Cortex of kidney (tissue), 1 donor: ENCODE data around the gene DPAGT1.
"Not testable (repeated sequence)": the region's sequence is repeated elsewhere in the genome, so short reads cannot be mapped to it uniquely, and the experiment has no call there.

ENCODE experiments used
- DNase-seq: peaks from one replicate; lab custom pipeline; 2025; lab: John Stamatoyannopoulos, UW

The DPAGT1 gene

DNA sequence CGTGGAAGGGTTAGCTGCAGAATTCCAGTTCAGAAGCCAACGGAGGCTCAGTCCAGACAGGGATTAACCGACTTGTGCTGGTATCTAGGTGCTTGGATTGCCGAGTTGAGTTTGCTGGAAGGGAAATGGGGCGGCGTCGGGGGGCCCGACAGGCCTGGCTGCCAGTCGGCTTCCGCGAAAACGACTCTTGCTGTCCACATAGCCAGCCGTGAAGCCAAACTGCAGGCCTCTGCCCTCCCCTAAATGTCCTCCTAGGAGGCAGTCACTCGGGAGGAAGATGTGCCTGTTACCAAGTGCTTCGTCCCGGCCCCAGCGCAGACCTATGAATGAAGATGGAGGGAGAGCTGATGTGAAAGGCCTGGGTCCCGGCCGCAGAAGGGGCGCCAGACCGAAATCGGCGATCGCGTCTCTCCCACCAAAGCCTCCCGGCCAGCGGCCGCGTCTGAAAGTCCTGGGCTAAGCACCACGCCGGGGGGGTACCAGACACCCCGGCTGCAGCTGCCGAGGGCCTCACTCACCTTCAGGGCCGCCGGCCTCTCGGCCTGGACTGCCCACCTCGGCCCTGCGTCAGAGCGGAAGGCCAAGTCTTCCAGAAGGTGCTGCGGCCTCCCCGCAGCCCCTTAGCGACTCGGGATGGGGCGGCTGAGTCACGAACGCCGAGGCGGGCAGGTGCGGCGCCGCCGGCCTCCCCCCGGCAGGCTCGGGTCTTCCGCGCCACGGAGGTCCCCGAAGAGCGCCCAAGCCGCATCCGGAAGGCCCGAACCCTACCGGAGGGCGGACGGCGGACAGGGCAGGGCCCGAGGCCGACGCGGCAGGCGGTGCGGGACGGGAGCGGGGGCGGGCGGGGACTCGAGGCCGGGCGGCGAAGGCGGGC, 7.5 kb downstream of the DPAGT1 start:
- DNase-seq: no peak

DNA sequence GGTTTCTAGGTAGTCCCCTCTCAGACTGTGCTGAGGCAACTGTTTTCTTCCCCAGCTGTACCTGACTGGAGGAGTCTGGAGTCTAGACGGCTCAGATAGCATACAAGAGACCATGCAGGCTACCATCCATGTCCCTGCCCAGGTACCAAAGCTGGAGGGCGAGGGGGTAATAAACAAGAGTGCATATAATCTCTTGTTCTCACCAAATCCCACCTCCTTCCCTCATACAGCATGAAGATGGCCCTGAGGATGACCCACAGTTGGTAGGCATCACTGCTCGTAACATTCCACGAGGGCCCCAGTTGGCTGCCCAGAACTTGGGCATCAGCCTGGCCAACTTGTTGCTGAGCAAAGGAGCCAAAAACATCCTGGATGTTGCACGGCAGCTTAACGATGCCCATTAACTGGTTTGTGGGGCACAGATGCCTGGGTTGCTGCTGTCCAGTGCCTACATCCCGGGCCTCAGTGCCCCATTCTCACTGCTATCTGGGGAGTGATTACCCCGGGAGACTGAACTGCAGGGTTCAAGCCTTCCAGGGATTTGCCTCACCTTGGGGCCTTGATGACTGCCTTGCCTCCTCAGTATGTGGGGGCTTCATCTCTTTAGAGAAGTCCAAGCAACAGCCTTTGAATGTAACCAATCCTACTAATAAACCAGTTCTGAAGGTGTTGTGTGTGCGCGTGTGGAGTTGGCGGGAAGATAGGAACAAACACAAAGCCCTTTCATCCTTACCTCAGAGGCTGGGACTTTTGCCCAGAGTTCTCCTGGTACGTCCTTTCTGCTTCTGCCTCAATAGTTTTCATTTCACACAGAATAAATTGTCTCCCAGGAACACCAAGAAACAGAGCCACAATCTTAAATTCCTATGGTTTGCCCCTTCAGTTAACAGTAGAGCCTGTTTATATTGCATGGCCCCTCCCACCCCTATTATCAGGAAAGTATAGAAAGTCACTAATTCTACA, 8.5 kb downstream of the DPAGT1 start:
- DNase-seq: no peak

DNA sequence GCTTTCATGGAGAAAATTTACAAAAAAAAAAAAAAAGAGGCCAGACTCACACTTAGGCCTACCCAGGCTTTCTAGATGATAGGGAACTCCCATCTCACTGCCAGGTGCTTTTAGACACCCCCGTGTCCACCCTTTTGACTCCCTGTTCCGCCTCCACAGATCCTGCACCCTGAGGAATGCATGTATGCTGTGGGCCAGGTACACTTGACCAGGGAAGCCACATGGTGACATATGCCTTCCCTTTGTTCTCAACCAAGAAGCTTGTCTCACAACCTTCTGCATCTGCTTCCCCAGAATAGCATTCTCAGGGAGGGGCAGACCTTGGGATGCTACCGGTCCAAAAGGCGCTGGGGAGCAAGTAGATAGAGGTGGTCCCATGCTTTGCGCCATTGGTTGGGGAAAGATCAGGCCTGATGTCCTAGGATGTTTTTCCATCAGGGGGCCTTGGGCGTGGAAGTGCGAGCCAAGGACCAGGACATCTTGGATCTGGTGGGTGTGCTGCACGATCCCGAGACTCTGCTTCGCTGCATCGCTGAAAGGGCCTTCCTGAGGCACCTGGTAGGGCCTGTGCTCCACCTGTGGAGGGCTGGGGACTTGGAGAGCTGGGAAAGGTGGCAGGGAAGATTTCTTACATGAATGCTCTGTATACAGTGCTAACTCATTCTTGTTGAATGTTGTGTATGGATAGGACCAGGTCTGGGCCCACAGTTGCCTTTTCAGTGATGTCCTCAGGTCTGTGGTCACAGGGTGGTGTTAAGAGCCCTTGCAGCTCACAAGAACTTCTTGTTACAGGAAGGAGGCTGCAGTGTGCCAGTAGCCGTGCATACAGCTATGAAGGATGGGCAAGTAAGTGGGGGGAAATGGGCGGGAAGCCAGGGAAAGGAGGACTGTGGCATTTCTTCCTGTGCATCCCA, 9.4 kb downstream of the DPAGT1 start:
- no peak for DNase-seq

DNA sequence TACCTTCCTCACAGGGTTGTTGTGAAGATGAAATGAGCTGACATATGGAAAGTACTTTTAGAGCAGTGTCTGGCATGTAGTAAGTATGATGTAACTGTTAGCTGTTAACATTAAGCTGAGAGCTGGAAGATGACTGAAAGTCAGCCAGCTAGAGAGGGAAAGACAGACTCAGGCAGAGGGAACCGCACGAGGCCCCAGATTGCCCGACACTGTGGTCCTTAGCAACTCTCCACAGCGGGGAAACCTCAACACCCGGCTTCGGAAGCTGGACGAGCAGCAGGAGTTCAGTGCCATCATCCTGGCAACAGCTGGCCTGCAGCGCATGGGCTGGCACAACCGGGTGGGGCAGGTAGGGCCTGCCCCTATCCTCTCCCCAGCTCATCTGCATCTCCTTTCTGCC, 10.5 kb downstream of the DPAGT1 start:
- DNase-seq: no peak

DNA sequence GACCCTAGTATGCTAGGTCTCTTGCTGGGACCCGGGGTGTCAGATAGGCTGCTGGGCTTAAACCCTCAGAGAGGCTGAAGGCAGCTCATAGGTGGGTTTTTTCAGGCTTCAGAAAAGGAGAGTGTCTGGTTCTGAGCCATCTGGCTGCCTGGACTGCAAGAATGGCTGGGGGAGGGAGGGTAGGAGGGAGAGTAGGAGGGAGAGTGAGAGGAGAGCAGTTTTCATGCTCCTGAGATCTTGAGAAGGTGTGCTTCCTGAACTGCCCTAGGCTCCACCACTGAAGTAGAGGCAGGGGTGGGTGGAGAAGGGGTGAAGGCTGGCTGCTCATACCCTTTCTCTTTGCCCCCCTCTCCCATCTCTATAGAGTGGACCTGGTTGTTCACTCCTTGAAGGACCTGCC, 12.3 kb downstream of the DPAGT1 start:
- no peak for DNase-seq

DNA sequence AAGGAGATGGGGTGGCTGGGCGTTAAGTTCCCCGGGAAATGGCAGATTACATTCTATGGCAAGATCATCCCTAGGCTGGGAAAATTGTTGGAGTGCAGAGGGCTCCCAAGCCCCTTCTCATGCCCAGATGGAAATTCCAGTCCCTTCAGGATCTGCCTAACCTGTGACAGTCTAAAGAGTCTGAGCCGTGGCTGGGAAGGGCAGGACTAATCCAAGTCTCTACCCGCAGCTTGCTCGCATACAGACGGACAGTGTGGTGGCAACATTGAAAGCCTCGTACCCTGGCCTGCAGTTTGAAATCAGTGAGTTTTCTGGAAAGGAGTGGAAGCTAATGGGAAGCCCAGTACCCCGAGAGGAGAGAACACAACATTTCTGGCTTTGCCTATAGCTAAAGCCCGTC, 13.2 kb downstream of the DPAGT1 start:
- no peak for DNase-seq

DNA sequence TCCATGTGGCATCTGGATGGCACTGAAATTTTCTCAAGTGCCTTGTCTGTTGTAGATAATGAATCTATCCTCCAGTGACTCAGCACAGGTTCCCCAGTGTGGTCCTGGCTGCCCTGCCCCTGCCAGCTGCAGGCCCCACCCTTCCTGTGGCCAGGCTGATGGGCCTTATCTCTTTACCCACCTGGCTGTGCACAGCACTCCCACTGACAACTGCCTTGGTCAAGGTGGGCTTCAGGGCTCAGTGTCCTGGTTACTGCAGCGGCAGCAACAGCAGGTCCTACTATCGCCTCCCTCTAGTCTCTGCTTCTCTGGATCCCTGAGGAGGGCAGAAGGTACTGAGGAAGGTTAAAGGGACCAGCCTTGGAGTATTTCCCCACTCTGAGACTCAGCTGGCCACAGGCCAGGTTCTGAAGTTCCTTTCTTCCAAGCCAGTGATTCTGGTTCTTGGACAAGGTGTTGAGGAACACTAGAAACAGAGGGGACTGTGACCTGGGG, 13.9 kb downstream of the DPAGT1 start:
- no peak for DNase-seq

DNA sequence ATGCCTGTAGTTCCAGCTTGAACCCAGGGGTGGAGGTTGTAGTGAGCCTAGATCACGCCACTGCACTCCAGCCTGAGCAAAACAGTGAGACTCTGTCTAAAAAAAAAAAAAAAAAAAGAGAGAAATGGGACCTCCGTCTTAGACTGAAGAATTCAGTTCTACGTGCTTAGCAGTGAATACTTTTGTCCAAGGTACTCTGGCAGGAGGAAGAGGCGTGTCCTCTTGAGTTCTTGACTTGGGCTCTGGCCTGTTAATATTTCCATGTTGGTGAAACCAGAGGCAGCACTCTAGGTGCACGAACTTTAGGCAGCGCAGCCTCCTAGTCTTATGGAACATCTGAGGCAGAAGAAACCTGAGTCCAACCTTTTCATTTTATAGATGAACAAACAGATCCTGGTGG, 14.5 kb downstream of the DPAGT1 start:
- no peak for DNase-seq

DNA sequence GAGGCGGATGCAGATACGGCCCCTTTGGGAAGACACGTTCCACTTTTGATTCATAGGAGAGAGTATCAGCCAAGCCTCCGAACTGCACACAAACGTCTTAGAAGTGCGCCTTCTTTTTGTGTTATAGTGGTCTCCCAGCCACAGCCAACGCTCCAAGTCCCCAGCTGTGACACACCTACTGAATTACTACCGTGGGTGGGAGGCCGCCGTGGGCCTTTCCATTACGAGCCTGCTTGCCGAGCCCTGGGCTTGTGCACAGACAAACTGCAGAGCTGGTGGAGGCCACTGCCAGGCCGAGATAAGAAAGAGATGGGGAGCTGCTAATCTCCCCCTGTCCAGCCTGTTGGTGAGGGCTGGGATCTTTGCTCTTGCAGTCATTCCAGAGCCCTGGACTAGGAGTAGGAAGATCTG, 16.2 kb downstream of the DPAGT1 start:
- no peak for DNase-seq

DNA sequence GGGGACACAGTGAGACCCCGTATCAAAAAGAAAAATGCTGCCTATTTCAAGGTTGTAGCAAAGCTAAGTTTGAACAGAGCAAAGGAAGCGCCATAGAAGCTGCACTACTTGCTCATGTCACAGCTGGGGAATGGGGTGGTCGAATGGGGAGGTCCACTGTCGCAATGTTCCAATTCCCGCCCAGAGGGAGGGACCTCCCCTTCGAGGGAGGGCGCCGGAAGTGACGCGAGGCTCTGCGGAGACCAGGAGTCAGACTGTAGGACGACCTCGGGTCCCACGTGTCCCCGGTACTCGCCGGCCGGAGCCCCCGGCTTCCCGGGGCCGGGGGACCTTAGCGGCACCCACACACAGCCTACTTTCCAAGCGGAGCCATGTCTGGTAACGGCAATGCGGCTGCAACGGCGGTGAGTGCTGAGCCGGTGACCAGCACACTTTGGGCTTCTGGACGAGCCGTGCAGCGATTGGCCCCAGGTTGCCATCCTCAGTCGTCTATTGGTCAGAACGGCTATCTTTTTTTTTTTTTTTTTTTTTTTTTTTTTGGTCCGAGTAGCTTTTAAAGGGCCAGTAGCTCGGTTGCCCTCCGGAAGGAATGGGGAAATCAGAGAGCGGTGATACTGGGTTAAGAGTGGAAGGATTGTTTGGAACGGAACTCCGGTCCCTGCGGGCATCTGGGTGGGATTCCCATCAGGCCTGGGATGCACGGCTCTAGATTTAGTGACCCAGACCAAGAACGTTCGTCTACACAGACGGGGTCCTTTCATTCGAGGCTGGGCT, 16.8 kb downstream of the DPAGT1 start, which contains the start of gene HMBS:
HMBS (plus strand) TSS at position 219 of the 774 bp plus-strand sequence; CDS start at position 372, 153 bp downstream.
- peak; percentile 80 for DNase-seq

DNA sequence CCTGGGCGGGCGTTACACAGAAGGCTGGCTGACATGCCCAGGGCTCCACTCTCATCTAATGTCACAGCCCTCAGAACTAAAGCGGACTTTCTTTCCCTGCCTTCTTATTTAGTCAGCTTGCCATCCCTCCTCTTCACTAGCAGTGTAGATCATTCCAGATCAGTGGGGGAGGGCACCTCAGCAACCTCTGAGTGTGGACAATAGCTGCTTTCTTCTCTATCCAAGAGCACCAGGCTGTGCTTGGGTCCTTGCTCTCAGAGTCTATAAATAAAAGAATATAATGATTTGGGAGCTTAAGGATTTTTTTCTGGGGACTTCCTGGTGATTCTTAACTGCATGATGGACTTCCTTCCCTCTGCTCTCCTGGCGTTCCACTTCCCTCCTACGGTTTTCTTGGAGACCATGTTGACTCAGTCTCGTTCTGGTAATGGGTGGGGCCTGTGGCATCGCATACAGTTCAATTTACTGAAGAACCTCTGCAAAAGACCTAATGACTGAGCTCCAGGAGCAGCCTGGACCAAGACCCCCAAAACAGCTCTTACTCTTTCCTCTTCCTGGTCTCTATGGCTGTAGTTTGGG, 19.9 kb downstream of the DPAGT1 start:
- DNase-seq: no peak

DNA sequence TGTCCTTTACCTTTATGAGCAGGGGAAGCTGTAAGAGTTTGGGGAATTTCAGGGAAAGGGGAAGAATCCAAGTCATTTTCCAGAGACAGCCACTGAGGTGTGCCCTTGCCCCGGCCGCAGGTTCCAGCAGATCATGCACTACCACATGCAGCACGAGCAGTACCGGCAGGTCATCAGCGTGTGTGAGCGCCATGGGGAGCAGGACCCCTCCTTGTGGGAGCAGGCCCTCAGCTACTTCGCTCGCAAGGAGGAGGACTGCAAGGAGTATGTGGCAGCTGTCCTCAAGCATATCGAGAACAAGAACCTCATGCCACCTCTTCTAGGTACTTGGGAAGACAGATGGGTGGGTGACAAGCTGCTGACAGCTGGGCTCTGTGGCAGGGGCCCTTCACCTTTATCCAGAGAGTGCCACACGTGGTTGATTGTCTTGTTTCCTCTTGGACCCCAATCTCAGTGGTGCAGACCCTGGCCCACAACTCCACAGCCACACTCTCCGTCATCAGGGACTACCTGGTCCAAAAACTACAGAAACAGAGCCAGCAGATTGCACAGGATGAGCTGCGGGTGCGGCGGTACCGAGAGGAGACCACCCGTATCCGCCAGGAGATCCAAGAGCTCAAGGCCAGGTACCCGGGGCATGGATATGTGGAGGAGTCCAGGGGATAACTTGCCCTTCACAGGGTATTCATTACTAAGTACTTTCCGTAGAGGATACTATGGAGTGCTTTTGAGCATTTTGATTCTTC, 22.8 kb downstream of the DPAGT1 start:
- no peak for DNase-seq

DNA sequence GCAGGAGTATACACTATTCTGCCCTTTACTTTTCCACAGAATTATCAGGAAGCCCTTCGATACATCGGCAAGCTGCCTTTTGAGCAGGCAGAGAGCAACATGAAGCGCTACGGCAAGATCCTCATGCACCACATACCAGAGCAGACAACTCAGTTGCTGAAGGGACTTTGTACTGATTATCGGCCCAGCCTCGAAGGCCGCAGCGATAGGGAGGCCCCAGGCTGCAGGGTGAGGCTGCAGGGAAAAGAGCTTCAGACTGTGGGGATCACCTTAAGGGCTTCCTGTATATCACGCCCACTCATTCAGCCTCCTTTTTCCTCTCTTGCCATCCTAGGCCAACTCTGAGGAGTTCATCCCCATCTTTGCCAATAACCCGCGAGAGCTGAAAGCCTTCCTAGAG, 23.8 kb downstream of the DPAGT1 start:
- no peak for DNase-seq

DNA sequence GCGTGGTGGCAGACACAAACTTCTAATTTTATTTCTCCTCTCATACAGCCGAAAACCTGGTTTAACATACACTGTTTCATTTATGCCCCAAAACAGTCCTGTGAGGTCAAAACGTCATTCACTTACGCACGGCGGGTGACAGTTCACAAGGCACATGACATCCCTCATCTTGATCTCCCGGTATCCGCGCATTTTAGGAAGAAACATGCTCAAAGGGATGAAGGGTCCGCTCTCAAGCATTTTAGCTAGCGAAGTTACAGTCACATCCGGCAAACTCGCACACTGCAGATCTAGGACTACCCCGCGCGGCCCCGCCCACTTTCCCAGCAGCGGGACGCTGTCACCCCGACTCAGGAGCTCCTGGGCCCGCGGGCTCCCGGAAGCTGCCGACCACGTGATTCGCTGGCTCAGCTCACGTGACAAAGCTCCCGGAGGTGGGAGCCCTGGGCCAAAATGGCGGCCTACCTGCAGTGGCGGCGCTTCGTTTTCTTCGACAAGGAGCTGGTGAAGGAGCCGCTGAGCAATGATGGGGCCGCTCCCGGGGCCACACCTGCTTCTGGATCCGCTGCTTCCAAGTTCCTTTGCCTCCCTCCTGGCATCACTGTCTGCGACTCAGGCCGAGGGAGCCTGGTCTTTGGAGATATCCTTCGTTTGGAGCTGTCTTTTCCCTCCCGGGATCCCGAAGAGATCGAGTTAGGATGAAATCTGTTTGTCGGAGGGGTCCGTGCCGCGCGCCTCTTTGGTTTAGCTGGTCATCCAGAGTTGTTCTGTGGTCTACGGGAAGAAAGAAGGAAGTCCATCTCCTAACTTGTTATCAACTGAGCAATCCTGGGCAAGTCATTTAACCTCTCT, 34.1 kb downstream of the DPAGT1 start, which contains the start of gene VPS11:
VPS11 (plus strand) TSS at position 448 of the 852 bp plus-strand sequence; CDS start at position 454, 6 bp downstream.
- peak; percentile 57 for DNase-seq

DNA sequence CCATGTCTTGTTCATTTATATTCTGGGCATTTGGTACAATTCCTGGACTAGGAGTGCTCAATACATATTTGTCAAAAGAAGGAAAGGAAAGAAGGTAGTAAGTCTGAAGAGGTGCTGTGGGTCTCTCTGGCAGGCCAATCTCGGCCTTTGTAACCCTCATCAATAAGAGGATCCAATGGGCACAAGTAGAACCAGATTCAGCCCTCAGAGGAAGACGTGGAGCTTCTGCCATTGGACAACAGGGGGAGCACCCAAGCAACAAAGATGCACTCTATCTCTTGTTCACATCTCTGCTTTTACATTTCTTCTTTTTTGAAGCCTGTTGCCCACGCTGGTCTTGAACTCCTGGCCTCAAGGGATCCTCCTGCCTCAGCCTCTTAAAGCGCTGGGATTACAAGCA, 36.3 kb downstream of the DPAGT1 start:
- DNase-seq: no peak

DNA sequence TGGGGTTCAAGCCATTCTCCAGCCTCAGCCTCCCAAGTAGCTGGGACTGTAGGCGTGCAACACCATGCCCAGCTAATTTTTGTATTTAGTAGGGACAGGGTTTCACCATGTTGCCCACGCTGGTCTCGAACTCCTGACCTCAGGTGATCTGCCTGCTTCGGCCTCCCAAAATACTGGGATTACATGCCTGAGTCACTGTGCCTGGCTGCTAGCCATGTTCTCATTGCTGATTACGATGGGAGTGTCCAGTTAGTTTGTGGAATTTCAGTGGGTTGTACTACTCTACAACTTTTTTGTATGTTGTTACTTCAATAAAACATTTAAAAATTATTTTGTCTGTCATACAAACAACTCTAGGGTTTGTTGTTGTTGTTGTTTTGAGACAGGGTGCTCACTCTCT, 38.9 kb downstream of the DPAGT1 start:
- no peak for DNase-seq

DNA sequence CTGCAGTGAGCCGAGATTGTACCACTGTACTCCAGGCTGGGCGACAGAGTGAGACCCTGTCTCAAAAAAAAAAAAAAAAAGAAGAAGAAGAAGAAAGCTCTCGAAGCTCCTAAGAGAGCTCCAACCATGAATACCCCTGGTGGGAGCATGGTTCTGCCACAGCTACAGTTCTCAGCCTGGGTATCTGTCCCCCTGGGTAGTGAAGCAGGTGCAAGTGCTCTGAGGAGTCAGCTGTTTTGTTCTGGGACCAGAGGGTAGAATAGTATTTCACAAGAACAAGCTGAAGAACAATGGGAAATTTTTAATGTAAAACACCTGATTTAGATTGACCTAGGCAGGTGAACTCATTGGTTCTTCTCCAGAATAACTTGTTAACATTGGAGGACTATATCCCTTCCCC, 40.4 kb downstream of the DPAGT1 start:
- no peak for DNase-seq

DNA sequence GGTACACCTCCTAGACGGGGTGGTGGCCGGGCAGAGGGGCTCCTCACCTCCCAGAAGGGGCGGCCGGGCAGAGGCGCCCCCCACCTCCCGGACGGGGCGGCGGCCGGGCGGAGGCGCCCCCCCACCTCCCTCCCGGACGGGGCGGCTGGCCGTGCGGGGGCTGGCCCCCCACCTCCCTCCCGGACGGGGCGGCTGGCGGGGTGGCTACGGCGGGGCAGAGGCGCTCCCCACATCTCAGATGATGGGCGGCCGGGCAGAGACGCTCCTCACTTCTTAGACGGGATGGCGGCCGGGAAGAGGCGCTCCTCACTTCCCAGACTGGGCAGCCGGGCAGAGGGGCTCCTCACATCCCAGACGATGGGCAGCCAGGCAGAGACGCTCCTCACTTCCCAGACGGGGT, 42.5 kb downstream of the DPAGT1 start:
- not testable (repeated sequence) for DNase-seq
